SK-N-MC (cell line): ENCODE measurements around the gene CAMK2A.
"Not testable (repeated sequence)": the region's sequence is repeated elsewhere in the genome, so short reads cannot be mapped to it uniquely, and the experiment has no call there.

Experiments
- DNase-seq: peaks from one replicate; pipeline ENCODE4 v3.0.0-alpha.2; 2011; ENCODE audit warnings: low read depth, low spot score
- H3K27ac ChIP-seq: fragments of 200-600 bp; sonication (generic); 2 replicates; pipeline ENCODE4 v1.5.1; 2016; ENCODE audit warnings: mixed run types
- H3K36me3 ChIP-seq: fragments of 200-600 bp; sonication (generic); 2 replicates; pipeline ENCODE4 v1.6.1; 2017; ENCODE audit warnings: antibody characterized with exemption, low read length, mixed read lengths; ENCODE audit not compliant: insufficient read depth
- H3K4me3 ChIP-seq: fragments of 200-600 bp; sonication (generic); 2 replicates; pipeline ENCODE4 v1.5.1; 2016
- H3K9ac ChIP-seq: fragments of 200-600 bp; sonication (generic); 2 replicates; pipeline ENCODE4 v1.8.0; 2017; ENCODE audit warnings: mixed run types, mixed read lengths; ENCODE audit not compliant: insufficient read length
- H3K9me3 ChIP-seq: fragments of 200-600 bp; sonication (generic); 2 replicates; pipeline ENCODE4 v1.6.1; 2017; ENCODE audit warnings: low read depth, mild to moderate bottlenecking, antibody characterized with exemption, low read length, moderate library complexity, mixed read lengths
- EZH2 ChIP-seq: fragments of 200-600 bp; sonication (generic); IDR thresholded peaks from one replicate; pipeline ENCODE4 v1.6.1; 2017; ENCODE audit warnings: antibody characterized with exemption
- FOXP2 ChIP-seq: optimal IDR thresholded peaks from 2 replicates; pipeline ENCODE3; 2011; ENCODE audit warnings: mild to moderate bottlenecking, moderate library complexity; ENCODE audit not compliant: insufficient read depth; ENCODE audit errors: extremely low read length, control extremely low read depth
- POLR2AphosphoS5 ChIP-seq: IDR thresholded peaks from 2 replicates; pipeline ENCODE4 v1.6.1; 2012; ENCODE audit warnings: mild to moderate bottlenecking, low read depth, low read length, borderline replicate concordance

CAMK2A gene

DNA sequence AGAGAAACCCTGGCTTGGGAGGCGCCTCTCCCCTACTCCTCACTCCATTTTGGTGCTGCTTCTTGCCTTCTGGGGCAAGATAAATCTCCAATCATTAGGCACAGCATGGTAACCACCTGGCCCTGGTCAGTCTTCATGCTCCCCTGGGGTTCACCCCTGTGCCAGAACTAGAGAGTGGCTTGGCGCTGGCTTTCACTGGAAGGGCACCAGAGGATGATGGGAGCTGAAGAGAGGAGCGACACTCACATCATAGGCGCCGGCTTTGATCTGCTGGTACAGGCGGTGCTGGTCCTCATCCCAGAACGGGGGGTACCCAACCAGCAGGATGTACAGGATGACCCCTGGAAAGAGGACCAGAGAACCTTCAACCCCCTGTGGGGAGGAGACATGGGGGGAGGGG, 38.1 kb downstream of the CAMK2A start:
- no peak overlapping the region for H3K27ac ChIP-seq
- no peak for DNase-seq
- no peak overlapping the region for H3K9ac ChIP-seq
- no peak overlapping the region for H3K4me3 ChIP-seq
- TF ChIP-seq POLR2AphosphoS5 = no peak
- TF ChIP-seq EZH2 = no peak
- no peak for TF ChIP-seq FOXP2
- H3K36me3 ChIP-seq = no peaks in the 10 kb centered on the region
- no peaks in the 10 kb centered on the region for H3K9me3 ChIP-seq

DNA sequence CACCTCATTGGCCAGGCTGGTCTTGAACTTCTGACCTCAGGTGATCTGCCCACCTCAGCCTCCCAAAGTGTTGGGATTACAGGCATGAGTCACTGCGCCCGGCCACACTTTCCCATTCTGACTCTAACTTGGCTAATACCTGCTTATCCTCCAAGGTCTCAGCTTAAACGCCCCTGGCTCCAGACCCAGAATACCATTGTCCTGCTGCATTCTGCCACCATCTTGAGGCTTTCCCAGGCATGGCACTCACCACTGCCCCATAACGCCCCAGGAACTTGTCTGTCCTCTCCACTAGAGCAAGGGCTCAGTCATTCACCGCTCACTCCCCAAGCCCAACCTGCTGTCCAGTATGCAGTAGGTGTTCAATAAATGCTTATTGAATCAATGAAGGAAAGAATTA, 39.8 kb downstream of the CAMK2A start:
- TF ChIP-seq FOXP2 (no peak), POLR2AphosphoS5 (no peak), EZH2 (no peak)
- Histone ChIP-seq H3K4me3 (no peak overlapping the region), H3K36me3 (no peaks in the 10 kb centered on the region), H3K27ac (no peak overlapping the region), H3K9ac (no peak overlapping the region), H3K9me3 (no peaks in the 10 kb centered on the region)
- DNase-seq = no peak

DNA sequence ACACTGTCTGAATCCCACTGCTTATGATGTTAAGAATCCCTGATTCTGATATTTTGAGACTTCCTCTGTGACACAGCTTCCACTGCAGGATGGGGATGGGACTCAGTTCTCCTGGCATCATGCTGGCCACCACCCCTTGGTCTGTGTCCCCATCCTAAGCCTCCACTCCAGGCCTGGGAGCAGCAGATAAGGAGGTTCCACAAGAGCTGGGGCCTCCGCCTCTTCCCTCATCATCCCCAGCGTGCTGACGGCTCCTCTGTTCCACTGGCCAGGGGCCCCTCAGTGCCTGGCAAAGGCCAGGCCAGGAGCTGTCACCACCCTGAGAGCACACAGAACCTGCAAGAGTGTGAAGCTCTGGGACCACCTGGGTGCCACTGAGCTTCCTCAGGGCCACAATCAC, 40.6 kb downstream of the CAMK2A start:
- Histone ChIP-seq H3K4me3 (no peak overlapping the region), H3K9ac (no peak overlapping the region), H3K9me3 (no peaks in the 10 kb centered on the region), H3K27ac (no peak overlapping the region), H3K36me3 (no peaks in the 10 kb centered on the region)
- DNase-seq = no peak
- no peak for TF ChIP-seq FOXP2
- no peak for TF ChIP-seq POLR2AphosphoS5
- no peak for TF ChIP-seq EZH2

DNA sequence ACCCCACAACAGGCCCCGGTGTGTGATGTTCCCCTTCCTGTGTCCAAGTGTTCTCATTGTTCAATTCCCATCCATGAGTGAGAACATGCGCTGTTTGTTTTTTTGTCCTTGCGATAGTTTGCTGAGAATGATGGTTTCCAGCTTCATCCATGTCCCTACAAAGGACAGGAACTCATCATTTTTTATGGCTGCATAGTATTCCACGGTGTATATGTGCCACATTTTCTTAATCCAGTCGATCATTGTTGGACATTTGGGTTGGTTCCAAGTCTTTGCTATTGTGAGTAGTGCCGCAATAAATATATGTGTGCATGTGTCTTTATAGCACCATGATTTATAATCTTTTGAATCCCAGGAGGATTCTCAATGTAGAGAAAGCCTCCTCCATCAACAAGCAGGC, 41.1 kb downstream of the CAMK2A start:
- not testable (repeated sequence) for H3K27ac ChIP-seq, H3K9me3 ChIP-seq, H3K9ac ChIP-seq, H3K4me3 ChIP-seq, H3K36me3 ChIP-seq, DNase-seq

DNA sequence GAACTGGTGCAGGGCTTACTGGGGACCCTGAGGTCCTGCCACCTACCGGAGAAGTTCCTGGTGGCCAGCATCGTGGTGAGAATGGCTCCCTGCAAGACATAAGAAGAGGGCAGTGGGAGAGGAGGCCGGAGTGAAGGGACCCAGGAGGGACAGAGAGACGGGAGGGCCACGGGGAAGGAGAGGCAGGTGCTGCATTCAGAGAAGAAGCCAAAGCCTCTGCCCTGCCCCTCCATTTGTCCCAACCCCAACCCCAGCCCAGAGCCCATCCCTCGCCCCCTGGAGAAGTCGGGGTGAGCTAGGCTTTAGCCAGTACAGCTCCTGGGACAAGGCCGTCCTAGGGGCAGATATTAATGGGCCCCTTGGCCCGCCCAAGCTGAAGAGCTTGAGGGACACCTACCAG, 41.8 kb downstream of the CAMK2A start:
- Histone ChIP-seq H3K9ac (no peak overlapping the region), H3K9me3 (no peaks in the 10 kb centered on the region), H3K4me3 (no peak overlapping the region), H3K36me3 (no peaks in the 10 kb centered on the region), H3K27ac (no peak overlapping the region)
- no peak for DNase-seq
- TF ChIP-seq POLR2AphosphoS5 = no peak
- TF ChIP-seq FOXP2 = no peak
- TF ChIP-seq EZH2 = no peak

DNA sequence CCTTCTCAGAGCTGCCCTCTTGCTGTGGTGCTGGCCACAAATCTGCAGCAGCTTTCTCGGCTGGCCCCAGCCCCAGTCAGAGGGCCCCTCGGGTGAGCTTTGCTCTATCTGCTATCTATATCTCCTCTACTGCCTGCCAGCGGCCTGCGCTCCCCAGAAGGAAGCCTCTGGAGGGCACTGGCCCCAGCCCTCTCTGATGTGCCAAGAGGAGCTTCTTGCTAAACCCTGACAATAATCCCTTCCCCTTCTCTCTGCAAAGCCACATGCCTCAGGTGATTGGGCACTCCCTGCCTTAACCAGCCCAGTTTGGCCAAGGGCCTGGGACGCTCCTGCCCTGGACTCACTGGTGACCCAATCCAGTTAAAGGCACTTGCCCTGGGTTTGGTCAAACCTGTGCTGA, 42.7 kb downstream of the CAMK2A start:
- Histone ChIP-seq H3K4me3 (no peak overlapping the region), H3K9me3 (no peaks in the 10 kb centered on the region), H3K27ac (no peak overlapping the region), H3K9ac (no peak overlapping the region), H3K36me3 (no peaks in the 10 kb centered on the region)
- TF ChIP-seq FOXP2 (no peak), EZH2 (no peak), POLR2AphosphoS5 (no peak)
- DNase-seq = no peak

DNA sequence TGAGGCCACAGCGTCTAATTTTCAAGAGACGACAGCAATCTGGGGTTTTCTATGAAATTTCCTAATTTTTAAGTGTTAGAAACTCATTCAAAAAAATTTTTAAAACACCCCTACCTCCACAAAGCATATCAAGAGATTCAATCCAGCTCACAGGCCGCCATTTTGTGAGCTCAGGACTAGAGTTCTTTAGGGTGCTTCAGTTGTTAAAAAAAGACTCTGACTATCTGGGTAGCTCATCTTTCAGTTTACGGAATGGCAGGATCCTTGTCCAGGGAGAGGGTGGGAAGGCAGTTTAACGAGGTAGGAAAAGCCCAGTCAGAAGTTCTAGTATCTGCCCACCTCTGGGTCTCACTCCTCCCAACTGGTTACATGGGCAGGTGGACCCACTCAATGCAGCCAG, 43.1 kb downstream of the CAMK2A start:
- Histone ChIP-seq H3K27ac (no peak overlapping the region), H3K36me3 (no peaks in the 10 kb centered on the region), H3K9me3 (no peaks in the 10 kb centered on the region), H3K4me3 (no peak overlapping the region), H3K9ac (no peak overlapping the region)
- DNase-seq = no peak
- TF ChIP-seq EZH2 = no peak
- TF ChIP-seq POLR2AphosphoS5 = no peak
- no peak for TF ChIP-seq FOXP2

DNA sequence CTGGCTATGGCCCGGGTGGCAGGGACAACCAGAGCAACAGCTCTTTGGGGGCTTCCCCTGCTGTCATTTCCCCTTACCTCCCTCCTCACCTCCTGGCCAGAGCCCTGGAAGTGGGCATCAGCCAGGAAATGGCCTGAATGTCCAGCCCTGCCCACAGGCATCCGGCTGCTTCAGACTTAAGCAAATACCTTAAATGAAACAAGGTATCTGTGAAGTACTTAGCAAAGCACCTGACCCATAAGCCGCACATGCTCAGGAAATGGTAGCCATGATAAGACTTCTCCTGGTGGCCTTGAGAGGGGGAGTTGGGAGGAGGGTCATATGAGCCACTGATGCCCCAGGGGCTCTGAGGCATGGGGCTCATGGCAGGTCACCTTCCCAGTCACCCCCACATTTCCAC, 43.8 kb downstream of the CAMK2A start:
- TF ChIP-seq FOXP2 = no peak

DNA sequence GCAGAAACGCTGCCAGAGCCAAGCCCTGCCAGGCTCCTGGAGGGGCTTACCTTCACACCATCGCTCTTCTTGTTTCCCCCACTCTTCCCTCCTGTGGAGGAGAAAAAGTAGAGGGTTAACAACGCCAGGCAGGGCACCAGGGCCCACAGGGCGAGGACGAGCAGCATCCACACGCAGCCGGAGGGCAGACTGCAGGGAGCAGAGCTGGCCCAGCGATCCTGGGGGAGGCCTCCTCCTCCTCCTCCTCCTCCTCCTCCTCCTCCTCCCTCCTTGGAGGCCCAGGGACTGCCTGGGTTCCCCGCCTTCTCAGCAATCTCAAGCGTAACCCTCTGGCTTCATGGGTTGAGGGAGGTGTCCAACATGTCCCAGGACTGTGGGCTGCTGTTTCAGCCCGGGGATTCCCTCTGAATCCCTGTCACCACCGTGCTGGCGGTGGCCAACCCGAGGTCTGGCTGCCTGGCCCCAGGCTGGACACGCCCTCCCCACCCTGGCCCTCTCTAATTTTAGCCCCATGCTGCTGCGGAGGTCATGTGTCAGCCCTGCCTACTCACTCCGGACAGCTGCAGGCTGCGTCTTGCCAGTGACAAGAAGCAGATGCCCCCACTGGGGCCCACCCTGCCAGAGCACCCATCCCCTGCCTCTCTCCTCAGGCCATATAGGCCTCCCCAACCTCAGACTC, 44.3 kb downstream of the CAMK2A start:
- no peaks in the 10 kb centered on the region for H3K9me3 ChIP-seq
- DNase-seq = no peak
- H3K9ac ChIP-seq = no peak overlapping the region
- H3K4me3 ChIP-seq = no peak overlapping the region
- H3K36me3 ChIP-seq = no peaks in the 10 kb centered on the region
- no peak overlapping the region for H3K27ac ChIP-seq
- TF ChIP-seq POLR2AphosphoS5 = no peak
- TF ChIP-seq EZH2 = no peak
- TF ChIP-seq FOXP2 = no peak

More for the DNA sequence above, 43.8 kb downstream of the CAMK2A start:
- Histone ChIP-seq H3K9ac (no peak overlapping the region), H3K36me3 (no peaks in the 10 kb centered on the region), H3K27ac (no peak overlapping the region), H3K9me3 (no peaks in the 10 kb centered on the region), H3K4me3 (no peak overlapping the region)
- DNase-seq = no peak
